Thyroid gland (tissue), 4 donors: Measurements from ENCODE around the gene ASB8. TPM values are rescaled to one million over a fixed set of nuclear protein-coding genes. Genes with fewer than 3 reads are reported as not detected.

Experiments
- DNase-seq, 2 donors: peaks; one replicate each; pipeline ENCODE4 v3.0.0-alpha.2; 2019
- H3K27ac ChIP-seq, 3 donors: fragments of 200-600 bp; sonication (generic); 1 replicate in 2 of 3; 2 replicates in 1 of 3; pipeline ENCODE4 v1.5.1; 2016 to 2019; ENCODE audit warnings: mild to moderate bottlenecking in 1 of 3, moderate library complexity in 1 of 3
- H3K27me3 ChIP-seq: fragments of 200-600 bp; sonication (generic); one replicate; pipeline ENCODE4 v1.5.1; 2019
- H3K36me3 ChIP-seq, 2 donors: fragments of 200-600 bp; sonication (generic); one replicate each; pipeline ENCODE4 v1.5.1; 2016 to 2019
- H3K4me1 ChIP-seq, 2 donors: fragments of 200-600 bp; sonication (generic); one replicate each; pipeline ENCODE4 v1.5.1; 2017 to 2019
- H3K4me3 ChIP-seq, 3 donors: fragments of 200-600 bp; sonication (generic); replicated peaks in 1 of 3; 1 replicate in 2 of 3; 2 replicates in 1 of 3; pipeline ENCODE4 v1.5.1; 2016; ENCODE audit warnings: mild to moderate bottlenecking in 1 of 3
- H3K9me3 ChIP-seq: fragments of 200-600 bp; sonication (generic); one replicate; pipeline ENCODE4 v1.5.1; 2017
- POLR2A ChIP-seq, 2 donors: fragments of 450-650 bp; IDR thresholded peaks; one replicate each; pipeline ENCODE4 v1.6.1; 2017; ENCODE audit warnings: antibody characterized with exemption in 2 of 2, mild to moderate bottlenecking in 2 of 2, moderate library complexity in 1 of 2
- WGBS, 2 donors: methylation state at CpG; one replicate each; pipeline ENCODE4 v1.1.5; 2017; 5-methylcytosine and 5-hydroxymethylcytosine counted together
- intact Hi-C: fragments of 100-400 bp; cut with DNase I; formaldehyde crosslinking; loops from one replicate; pipeline ENCODE4 v1.15.1; 2023
- total RNA-seq, 4 donors: library from RNA; depleted of rRNA; stranded (reverse); fragments of >200 nt; gene quantifications; one replicate each; pipeline ENCODE4 v1.2.3, GENCODE V29; 2016
- TF ChIP-seq, protein P1 (sequence below), 6 experiments: fragments of 200-600 bp in 3 of 6; fragments of 450-650 bp in 3 of 6; sonication (generic) in 3 of 6; IDR thresholded peaks; one replicate each; pipeline ENCODE4 v1.5.1; 2016 to 2019; ENCODE audit warnings: antibody characterized with exemption in 6 of 6, mild to moderate bottlenecking in 2 of 6, inconsistent platforms in 1 of 6, moderate library complexity in 1 of 6

ASB8 gene
- total RNA-seq, 4 donors from 2014 or later, result 28.9 to 70.6 (median 33.4) TPM

DNA sequence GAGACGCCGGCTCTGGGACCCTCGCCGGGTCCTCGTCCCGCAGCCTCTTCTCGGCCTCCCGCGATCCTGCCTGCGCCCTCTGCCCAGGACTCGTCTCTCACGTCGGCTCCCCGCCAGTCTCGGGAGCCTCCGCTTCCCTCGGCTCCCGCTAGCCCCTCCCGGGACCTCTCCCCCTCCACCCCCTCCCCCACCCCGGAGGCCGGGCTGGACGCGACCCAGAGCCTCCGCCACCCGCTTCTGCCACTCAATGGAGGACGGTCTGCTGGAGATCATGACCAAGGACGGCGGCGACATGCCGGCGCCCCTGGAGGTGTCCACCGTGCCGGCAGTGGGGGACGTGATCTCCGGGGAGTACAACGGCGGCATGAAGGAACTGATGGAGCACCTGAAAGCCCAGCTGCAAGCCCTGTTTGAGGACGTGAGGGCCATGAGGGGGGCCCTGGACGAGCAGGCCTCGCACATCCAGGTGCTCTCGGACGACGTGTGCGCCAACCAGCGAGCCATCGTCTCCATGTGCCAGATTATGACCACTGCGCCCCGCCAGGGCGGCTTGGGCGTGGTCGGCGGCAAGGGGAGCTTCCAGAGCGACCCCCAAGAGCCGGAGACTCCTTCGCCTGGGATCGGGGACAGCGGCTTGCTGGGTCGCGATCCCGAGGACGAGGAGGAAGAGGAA lies 26.7 kb upstream of the ASB8 start:
- Histone ChIP-seq H3K27ac (no peak overlapping the region), H3K4me3 (peak overlapping the region in 1 of 3 donors; percentile 40), H3K36me3 (no peaks in the 10 kb centered on the region), H3K9me3 (no peaks in the 10 kb centered on the region), H3K27me3 (peaks cover 6% of the 10 kb centered on the region), H3K4me1 (peaks cover 19 to 23% of the 10 kb centered on the region in 2 donors)
- no peak for DNase-seq
- 3% methylated on average over 31 of the region's 61 CpGs; no CpG with 5 or more reads in 1 of the 2 donors for WGBS, 2 donors
- TF ChIP-seq, protein P1, sequence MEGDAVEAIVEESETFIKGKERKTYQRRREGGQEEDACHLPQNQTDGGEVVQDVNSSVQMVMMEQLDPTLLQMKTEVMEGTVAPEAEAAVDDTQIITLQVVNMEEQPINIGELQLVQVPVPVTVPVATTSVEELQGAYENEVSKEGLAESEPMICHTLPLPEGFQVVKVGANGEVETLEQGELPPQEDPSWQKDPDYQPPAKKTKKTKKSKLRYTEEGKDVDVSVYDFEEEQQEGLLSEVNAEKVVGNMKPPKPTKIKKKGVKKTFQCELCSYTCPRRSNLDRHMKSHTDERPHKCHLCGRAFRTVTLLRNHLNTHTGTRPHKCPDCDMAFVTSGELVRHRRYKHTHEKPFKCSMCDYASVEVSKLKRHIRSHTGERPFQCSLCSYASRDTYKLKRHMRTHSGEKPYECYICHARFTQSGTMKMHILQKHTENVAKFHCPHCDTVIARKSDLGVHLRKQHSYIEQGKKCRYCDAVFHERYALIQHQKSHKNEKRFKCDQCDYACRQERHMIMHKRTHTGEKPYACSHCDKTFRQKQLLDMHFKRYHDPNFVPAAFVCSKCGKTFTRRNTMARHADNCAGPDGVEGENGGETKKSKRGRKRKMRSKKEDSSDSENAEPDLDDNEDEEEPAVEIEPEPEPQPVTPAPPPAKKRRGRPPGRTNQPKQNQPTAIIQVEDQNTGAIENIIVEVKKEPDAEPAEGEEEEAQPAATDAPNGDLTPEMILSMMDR (IDR thresholded peaks at IDR 0.05), result no peak
- TF ChIP-seq POLR2A (IDR thresholded peaks at IDR 0.05), result no peak
- intact Hi-C loops, result loop anchor here (10.0 kb wide), 1 partner anchor 171 kb away; the partner anchor contains the start of gene ZNF641

DNA sequence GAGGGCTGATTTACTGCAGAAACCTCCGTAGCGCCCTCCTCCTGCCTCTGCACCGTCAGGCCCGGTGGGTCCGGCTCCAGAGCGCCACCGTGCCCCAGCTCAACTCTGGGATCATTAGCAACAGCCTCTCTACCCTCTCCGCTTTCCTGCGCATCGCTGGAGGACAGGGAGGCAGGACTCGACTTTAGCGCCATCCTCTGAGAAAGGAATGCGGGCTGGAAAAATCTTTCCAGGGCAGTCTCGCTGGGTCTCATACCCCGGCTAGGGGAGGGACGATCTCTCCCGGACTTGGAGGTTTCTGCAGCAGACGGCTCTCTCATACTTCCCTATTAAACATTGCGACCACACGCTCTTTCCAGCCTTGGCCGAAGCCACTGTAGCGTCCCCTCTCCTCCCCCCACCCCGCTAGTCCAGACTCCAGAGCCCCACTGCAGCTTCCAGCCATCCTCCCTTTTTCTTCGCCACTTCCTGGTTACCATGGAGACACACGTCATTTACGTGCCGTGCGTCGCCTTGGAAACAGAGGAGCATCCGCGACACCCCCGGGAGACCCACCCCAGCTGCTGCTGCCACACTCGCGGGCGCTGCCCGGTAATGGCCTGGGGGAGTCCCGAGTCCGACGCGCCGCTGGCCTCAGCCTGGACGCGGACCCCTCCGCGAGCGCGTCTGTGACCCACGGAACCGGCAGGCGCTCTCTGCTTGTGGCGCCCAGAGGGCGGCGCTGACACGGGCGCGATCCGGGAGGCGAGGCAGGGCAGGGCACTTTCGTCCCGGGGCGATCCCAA lies 26.0 kb upstream of the ASB8 start, which contains the start of gene CCDC184:
TSS of gene CCDC184 (plus strand) at position 554 of the 785 bp plus-strand sequence. CDS start 479 bp downstream, outside the sequence.
- H3K9me3 ChIP-seq, result no peaks in the 10 kb centered on the region
- H3K27ac ChIP-seq, result no peak within 1 kb of the TSS
- 1 to 2% methylated on average over 33 to 34 of the region's 61 CpGs for WGBS, 2 donors
- peak; percentile 17 to 19 for DNase-seq
- intact Hi-C loops, result loop anchor here (10.0 kb wide), 1 partner anchor 172 kb away; the partner anchor contains the start of gene ZNF641
- peaks cover 19 to 23% of the 10 kb centered on the region in 2 donors for H3K4me1 ChIP-seq
- peaks cover 6% of the 10 kb centered on the region for H3K27me3 ChIP-seq
- peak within 1 kb of the TSS; percentile 7 to 40 (median 17) for H3K4me3 ChIP-seq
- TF ChIP-seq, protein P1 (IDR thresholded peaks at IDR 0.05), result peak in 2 of 6 experiments; percentile 6 to 18
- TF ChIP-seq POLR2A (IDR thresholded peaks at IDR 0.05), result no peak
- no peaks in the 10 kb centered on the region for H3K36me3 ChIP-seq

DNA sequence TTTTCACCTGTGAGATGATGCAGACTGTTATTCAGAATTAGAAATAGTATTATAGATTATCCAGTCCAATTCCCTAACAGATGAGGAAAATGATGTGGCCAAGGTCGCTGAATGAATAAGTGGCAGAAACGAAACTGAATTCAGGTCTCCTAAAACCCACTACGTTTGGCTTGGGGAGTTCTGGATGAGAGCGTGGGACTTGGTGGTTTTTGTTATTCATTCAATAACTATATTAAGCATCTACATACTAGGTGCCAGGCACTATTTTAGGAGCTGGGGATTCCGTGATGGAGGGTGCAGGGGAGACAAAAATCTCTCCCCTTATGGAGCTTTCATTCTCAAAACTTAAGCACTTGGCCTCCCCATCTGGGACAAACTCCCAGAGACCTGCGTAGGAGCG lies 25.3 kb upstream of the ASB8 start:
- intact Hi-C loops, result loop anchor here (10.0 kb wide), 1 partner anchor 172 kb away; the partner anchor contains the start of gene ZNF641
- no peak overlapping the region for H3K27ac ChIP-seq
- no peaks in the 10 kb centered on the region for H3K9me3 ChIP-seq
- no peak for DNase-seq
- 13 to 15% methylated on average over 7 of the region's 7 CpGs for WGBS, 2 donors
- H3K27me3 ChIP-seq, result peaks cover 6% of the 10 kb centered on the region
- H3K36me3 ChIP-seq, result no peaks in the 10 kb centered on the region
- H3K4me3 ChIP-seq, result peak overlapping the region in 2 of 3 donors; percentile 7 to 40
- H3K4me1 ChIP-seq, result peaks cover 19 to 23% of the 10 kb centered on the region in 2 donors
- TF ChIP-seq, protein P1 (IDR thresholded peaks at IDR 0.05), result no peak
- no peak for TF ChIP-seq POLR2A (IDR thresholded peaks at IDR 0.05)

DNA sequence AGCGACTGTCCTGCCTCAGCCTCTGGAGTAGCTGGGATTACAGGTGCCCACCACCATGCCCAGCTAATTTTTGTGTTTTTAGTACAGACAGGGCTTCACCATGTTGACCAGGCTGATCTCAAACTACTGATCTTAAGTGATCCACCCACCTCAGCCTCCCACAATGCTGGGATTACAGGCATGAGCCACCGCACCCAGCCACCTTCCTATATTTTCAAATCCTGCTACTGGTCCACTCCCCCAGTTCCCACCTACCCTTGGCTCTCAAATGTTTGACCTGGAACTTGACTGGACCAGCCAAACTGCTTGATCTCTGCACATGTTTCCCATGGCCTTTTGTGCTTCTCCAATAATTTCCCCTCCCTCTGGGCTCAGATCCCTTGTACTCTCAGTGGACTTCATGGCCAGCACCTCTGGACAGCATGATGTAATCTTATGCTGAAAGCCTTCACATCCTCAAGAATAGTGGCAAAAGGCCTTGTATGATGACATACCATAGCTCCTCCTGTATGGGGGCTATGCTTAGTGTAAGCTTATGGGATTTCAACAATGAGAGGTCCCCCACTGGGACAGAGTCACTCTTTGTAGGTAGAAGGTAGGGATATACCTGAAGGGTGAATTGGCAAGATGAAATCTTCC lies 23.7 kb upstream of the ASB8 start:
- DNase-seq, result no peak
- H3K27me3 ChIP-seq, result peaks cover 6% of the 10 kb centered on the region
- 80 to 85% methylated on average over 2 of the region's 2 CpGs for WGBS, 2 donors

More for the DNA sequence above, 23.7 kb upstream of the ASB8 start:
- Histone ChIP-seq H3K27ac (no peak overlapping the region), H3K4me3 (no peak overlapping the region), H3K36me3 (no peaks in the 10 kb centered on the region), H3K9me3 (no peaks in the 10 kb centered on the region), H3K4me1 (peaks cover 19 to 23% of the 10 kb centered on the region in 2 donors)
- TF ChIP-seq, protein P1 (IDR thresholded peaks at IDR 0.05), result no peak
- TF ChIP-seq POLR2A (IDR thresholded peaks at IDR 0.05), result no peak
- intact Hi-C loops, result loop anchor here (10.0 kb wide), 1 partner anchor 174 kb away; the partner anchor contains the start of gene ZNF641
